Sigmoid colon (tissue), 3 donors: ENCODE data around the gene HDAC7.

Experiments used
- POLR2A ChIP-seq, 2 donors: fragments of 450-650 bp; IDR thresholded peaks; one replicate each; pipeline ENCODE4 v1.6.1; 2016; ENCODE audit warnings: antibody characterized with exemption in 2 of 2, mild to moderate bottlenecking in 2 of 2, moderate library complexity in 2 of 2
- TF ChIP-seq, protein P1 (sequence below), 4 experiments: fragments of 450-650 bp in 3 of 4; fragments of 200-600 bp in 1 of 4; IDR thresholded peaks; one replicate each; pipeline ENCODE4 v1.5.1; 2016 to 2019; ENCODE audit warnings: antibody characterized with exemption in 4 of 4, mild to moderate bottlenecking in 3 of 4, moderate library complexity in 2 of 4

DNA sequence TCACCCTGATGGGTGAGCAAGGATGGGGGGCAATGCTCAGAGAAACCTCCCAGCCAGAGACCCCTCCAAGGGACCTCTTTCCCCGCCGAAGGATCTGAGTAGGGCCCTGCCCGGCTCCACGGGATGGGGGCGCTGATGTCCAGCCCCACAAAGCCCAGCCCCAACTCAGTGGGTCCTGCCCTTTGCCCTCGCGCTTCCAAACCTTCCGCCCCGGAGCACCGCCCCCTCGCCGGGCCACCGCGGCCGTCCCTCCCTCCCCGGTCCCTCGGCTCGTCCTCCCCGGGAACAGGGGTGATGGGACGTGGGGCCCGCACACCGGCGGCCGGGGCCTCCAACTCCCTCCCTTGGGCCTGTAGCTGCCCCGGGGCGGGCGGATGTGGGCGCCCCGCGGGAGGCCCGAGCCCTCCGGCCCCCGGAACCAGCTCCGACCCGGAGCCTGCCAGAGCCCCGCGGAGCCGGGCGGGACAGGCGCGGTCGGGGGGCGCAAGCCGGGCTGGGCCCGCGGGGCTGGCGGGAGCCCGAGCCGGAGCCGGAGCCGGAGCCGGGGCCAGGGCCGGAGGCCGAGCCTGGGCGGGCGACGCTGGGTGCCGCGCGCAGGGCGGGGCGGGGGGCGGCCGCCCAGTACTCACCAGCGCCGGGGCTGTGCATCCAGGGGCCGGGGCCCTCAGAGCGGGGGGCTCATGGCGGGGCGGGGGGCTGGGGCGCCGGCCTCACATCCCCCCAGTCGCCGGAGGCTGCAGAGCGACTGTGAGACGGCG, 386 bp downstream of the HDAC7 start:
- TF ChIP-seq, protein P1, sequence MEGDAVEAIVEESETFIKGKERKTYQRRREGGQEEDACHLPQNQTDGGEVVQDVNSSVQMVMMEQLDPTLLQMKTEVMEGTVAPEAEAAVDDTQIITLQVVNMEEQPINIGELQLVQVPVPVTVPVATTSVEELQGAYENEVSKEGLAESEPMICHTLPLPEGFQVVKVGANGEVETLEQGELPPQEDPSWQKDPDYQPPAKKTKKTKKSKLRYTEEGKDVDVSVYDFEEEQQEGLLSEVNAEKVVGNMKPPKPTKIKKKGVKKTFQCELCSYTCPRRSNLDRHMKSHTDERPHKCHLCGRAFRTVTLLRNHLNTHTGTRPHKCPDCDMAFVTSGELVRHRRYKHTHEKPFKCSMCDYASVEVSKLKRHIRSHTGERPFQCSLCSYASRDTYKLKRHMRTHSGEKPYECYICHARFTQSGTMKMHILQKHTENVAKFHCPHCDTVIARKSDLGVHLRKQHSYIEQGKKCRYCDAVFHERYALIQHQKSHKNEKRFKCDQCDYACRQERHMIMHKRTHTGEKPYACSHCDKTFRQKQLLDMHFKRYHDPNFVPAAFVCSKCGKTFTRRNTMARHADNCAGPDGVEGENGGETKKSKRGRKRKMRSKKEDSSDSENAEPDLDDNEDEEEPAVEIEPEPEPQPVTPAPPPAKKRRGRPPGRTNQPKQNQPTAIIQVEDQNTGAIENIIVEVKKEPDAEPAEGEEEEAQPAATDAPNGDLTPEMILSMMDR (IDR thresholded peaks at IDR 0.05) = peak in 1 of 4 experiments; percentile 18
- no peak for TF ChIP-seq POLR2A (IDR thresholded peaks at IDR 0.05)
